Diencephalon (tissue), 1 donor: ENCODE data around the gene AVPR2. TPM values are rescaled to one million over a fixed set of nuclear protein-coding genes. Genes with fewer than 3 reads are reported as not detected.

ENCODE experiments used
- total RNA-seq: library from RNA; depleted of rRNA; stranded (reverse); fragments of >200 nt; gene quantifications from one replicate; pipeline ENCODE4 v1.2.3, GENCODE V29; 2014

AVPR2 gene
- not detected for total RNA-seq

DNA sequence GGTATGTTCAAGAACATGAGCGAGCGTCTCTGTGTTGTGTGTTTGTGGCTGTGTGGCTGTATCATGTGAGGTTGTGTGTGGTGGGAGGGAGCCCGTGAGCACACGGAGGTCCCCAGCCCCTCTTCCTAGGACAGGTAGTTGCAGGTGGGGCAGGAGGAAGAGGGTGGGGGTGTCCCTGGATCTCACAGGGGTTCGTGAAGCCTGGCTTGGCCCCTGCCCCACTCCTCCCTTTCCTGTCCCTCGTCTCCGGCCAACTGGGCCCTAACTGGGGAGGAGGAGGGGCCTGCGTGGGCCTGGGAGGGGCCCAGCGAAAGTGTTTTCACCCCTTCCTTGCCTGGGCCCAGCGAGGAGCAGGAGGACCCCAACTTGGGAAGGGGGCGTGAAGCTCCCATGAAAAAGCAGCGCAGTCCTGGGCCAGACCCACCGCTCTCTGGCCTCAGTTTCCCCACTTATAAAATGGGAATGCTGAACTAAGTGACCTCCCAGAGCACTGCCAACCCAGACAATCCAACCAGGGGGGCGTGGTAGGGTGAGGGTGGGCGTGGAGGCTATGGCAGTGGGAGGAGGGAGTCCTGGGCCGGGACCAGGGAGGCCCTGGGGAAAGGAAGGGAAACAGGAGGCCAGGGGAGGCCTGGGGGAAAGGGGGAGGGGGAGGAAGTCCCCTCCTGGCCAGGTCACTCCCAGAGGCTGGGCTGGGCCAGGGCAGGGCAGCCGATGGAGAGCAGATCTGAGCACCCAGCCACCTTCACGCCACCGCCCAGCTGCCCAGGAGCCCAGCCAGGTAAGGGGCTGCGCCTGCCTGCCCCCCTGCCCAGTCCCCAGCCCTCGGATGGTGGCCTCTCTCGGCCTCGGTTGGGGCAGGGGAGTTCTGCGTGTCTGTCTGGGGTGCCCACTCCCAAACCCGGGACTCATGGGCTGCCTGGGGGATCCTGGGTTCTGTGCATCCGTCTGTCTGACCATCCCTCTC is at the start of gene AVPR2:
Gene AVPR2 (plus strand): TSS at position 683 of the 967 bp plus-strand sequence. CDS start 473 bp downstream, outside the sequence.

DNA sequence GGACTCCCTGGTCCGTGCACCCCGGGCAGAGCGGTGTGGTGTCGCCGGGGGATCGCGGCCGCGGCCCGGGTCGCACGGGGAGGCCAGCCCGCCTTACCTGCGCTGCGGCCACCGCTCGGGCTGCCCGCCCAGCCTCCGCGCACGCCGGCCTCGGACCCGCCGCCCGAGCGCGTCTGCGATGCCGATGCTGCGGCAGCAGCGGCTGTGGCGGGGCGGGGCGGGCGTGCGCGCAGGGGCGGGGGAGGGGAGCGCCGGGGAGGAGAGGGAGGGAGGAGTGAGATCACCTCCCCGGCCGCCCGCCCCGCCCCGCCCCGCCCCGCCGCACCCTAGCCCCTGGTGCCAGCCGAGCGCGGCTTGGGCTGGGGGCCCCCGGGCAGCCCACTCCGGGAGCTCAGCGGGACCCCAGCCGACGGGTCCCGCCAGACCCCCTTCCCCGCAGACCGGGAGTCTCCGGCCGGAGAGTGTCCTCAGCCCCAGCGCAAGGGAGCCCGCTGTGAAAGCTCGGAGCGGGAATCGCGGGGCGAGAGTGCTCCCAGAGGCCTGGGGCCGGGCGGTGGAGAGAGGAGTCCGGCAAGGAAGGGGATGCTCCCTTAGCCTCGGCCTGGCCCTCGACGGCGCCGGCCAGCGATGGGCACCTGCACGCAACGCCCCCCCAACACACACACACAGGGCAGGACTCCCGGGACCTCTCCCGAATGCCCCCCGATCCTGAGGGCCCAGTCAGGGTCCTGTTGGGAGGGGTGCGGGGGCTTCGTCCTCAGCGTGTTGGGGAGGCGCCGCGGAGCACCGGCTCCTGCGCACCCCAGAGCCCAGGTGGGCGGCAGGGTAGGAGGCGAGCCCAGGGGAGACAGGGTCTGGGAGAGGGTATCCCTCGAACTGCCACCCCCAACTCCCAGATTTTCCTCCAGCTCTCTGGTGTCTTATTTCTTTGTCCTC is 18.2 kb upstream of the AVPR2 start, which contains the start of gene L1CAM:
Gene L1CAM (minus strand): TSS at position 206 of the 936 bp plus-strand sequence. CDS start 10,337 bp downstream, outside the sequence.

DNA sequence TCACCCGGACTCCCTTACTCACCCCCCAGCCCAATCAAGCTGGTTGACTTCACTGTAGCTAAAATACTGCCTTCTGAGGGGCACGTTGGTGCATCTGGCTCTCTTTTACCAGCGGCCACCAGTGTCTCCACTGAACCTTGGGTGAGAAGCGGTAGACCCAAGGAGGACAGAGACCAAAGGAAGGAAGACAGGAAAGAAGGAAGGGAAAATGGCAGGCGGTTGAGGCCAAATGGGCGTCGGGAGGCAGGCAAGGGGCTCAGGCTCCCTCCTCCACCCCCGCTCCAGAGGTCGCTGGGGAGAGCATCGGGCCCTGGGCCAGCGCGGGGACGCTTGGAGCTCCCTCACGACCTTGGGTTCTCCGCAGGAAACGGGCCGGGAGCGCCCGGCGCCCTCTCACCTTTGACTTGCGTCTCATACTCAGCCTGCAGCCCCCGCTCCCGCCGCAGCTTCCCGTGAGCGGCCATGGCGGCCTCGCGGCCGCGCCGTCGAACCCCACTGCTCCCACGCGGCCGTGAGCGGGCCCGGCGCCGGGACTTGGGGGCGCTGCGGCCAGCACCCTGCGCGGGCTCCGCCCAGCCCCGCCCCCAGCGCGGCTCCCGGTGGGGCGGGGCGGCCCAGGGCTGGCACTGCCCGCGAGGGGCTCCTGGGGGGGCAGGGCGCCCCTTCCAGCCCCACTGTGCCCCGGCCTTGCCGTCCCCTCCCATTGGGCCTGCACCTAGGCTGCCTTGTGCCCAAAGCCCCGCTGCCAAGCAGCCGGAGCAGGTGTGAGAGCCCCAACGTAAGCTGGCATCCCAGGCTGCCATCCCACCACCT is 21.5 kb downstream of the AVPR2 start, which contains the start of gene ARHGAP4:
Gene ARHGAP4 (minus strand): TSS at position 526 of the 813 bp plus-strand sequence. CDS start 62 bp downstream, at position 464.

DNA sequence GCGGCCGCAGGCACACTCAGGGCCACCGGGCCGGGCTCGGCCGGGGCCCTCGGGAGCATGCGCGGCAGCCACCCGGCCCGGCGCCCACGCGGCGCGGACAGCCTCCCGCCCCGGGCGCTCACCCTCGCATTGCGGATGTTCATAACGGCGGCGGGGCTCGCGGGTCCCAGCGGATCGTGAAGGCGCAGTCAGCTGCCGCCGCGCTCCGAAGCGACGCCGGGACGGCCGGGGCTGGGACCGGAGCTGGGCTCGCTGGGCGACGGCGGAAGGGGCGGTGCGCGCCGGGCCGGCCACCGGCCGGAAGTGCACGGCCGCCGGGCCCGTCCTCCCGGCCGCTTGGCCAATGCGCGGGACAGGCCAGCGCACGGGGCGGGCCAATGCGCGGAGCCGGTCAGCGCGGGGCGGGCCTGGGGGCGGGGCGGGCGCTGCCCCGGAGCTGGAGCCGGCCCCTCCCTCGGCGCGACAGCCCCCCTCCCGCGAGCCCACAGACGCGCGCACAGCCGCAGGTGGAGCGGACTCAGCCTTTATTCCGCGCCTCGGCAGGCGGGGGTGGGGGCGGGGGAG is 30.4 kb downstream of the AVPR2 start, which contains the start of gene NAA10:
Gene NAA10 (minus strand): TSS at position 276 of the 564 bp plus-strand sequence. CDS start 133 bp downstream, at position 143.

DNA sequence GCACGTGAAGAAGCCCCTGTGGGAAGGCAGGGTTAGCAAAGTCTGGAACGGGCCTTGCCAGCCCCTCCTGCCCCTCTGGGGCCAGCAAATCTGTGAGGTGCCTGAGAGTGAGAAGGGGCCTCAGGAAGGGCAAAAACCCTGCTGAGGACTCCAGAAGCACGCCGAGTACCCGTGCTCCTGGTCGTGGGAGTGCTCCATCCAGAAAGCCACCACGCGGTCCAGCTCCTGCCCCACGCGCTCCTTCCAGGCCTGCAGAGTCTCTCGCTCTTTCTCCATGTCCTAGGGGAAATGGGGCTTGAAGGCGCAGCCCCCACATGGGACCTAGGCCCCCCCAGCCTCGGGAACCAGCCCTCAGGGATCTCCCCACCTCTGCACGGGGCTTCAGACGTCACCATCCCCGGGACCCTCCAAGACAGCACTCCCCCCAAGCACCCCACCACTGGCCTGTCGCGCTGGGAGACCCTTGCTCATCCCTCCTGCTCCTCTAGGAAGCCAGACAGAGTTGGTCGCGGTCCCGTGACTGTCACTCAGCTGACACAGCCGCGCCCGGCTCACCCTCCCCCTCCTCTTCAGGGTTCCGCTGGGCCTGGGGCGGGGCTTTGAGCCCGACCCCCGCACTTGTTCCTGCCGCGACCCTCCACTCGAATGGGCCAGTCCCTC is 39.8 kb downstream of the AVPR2 start, which contains the start of gene RENBP:
Gene RENBP (minus strand): TSS at position 504 of the 660 bp plus-strand sequence. CDS start 33 bp downstream, at position 471.

Other genes starting within 250 kb of the AVPR2 start
- 52.6 TPM for gene PNCK, start 230.9 kb upstream of the AVPR2 start, total RNA-seq
- 22.8 TPM for gene SLC6A8, start 216.7 kb upstream of the AVPR2 start, total RNA-seq
- 87.9 TPM for gene BCAP31, start 180.3 kb upstream of the AVPR2 start, total RNA-seq
- 5.1 TPM for gene ABCD1, start 179.8 kb upstream of the AVPR2 start, total RNA-seq
- 4.6 TPM for gene PLXNB3, start 140.4 kb upstream of the AVPR2 start, total RNA-seq
- gene SRPK3, start 123.6 kb upstream of the AVPR2 start, total RNA-seq: 0.46 TPM
- 42.0 TPM for gene IDH3G, start 110.3 kb upstream of the AVPR2 start, total RNA-seq
- 80.5 TPM for gene SSR4, start 110.0 kb upstream of the AVPR2 start, total RNA-seq
- gene PDZD4, start 74.1 kb upstream of the AVPR2 start, total RNA-seq: 125 TPM
- 182 TPM for gene L1CAM, start 18.5 kb upstream of the AVPR2 start, total RNA-seq
- gene ARHGAP4, start 21.6 kb downstream of the AVPR2 start, total RNA-seq: 11.1 TPM
- gene NAA10, start 30.4 kb downstream of the AVPR2 start, total RNA-seq: 26.1 TPM
- 7.8 TPM for gene RENBP, start 40.0 kb downstream of the AVPR2 start, total RNA-seq
- 15.2 TPM for gene HCFC1, start 67.1 kb downstream of the AVPR2 start, total RNA-seq
- gene TMEM187, start 68.1 kb downstream of the AVPR2 start, total RNA-seq: 2.1 TPM
- 10.8 TPM for gene IRAK1, start 115.2 kb downstream of the AVPR2 start, total RNA-seq
- 33.0 TPM for gene MECP2, start 193.0 kb downstream of the AVPR2 start, total RNA-seq
- gene OPN1LW, start 239.6 kb downstream of the AVPR2 start, total RNA-seq: not detected